Progenitor cell of endocrine pancreas (in vitro differentiated cells): ENCODE results near the gene FAM219B. TPM values are rescaled to one million over a fixed set of nuclear protein-coding genes. Genes with fewer than 3 reads are reported as not detected.

Experiments used
- DNase-seq: peaks from one replicate; pipeline ENCODE4 v3.0.0; 2021; ENCODE audit warnings: low spot score; ENCODE audit not compliant: unreplicated experiment
- H3K27ac Mint-ChIP-seq: 2 replicates; pipeline ENCODE4 v1.8.0; 2021; ENCODE audit warnings: mild to moderate bottlenecking, moderate library complexity, mixed read lengths
- H3K27me3 Mint-ChIP-seq: 2 replicates; pipeline ENCODE4 v1.8.0; 2021; ENCODE audit warnings: mixed read lengths
- H3K36me3 Mint-ChIP-seq: 2 replicates; pipeline ENCODE4 v1.8.0; 2022; ENCODE audit warnings: mixed read lengths; ENCODE audit not compliant: insufficient read depth
- H3K4me1 Mint-ChIP-seq: 2 replicates; pipeline ENCODE4 v1.8.0; 2021; ENCODE audit warnings: low read depth, mixed read lengths
- H3K4me3 Mint-ChIP-seq: 2 replicates; pipeline ENCODE4 v1.8.0; 2021; ENCODE audit warnings: low read depth, mild to moderate bottlenecking, moderate library complexity, mixed read lengths
- H3K9me3 Mint-ChIP-seq: 2 replicates; pipeline ENCODE4 v1.8.0; 2021; ENCODE audit warnings: low read depth, mixed read lengths
- CTCF ChIP-seq: fragments of 200-600 bp; sonication (generic); IDR thresholded peaks from one replicate; pipeline ENCODE4 v1.5.0; 2021; ENCODE audit warnings: antibody characterized with exemption, mild to moderate bottlenecking; ENCODE audit not compliant: unreplicated experiment
- total RNA-seq: library from RNA; stranded (reverse); gene quantifications from 2 replicates; pipeline ENCODE4 v1.2.1, GENCODE V29; 2021

Gene FAM219B
- total RNA-seq, 1 donor from 2014 or later = 118 TPM

DNA sequence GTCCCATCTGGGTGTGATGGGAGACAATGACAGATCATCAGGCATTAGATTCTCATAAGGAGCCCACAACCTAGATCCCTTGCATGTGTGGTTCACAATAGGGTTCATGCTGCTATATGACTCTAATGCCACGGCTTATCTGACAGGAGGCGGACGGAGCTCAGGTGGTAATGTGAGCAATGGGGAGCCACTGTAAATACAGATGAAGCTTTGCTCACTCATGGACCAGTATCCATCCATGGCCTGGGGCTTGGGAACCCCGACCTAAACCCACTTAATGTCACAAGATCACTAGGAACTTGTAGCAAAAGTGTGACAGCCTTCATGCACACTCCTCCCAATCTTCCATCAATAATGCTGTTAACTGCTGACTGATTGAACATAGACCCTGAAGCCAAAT is 2.0 kb upstream of the FAM219B start:
- no peaks in the 10 kb centered on the region for H3K27me3 Mint-ChIP-seq
- peak overlapping the region; percentile 22 for H3K4me3 Mint-ChIP-seq
- DNase-seq = no peak
- no peak for TF ChIP-seq CTCF
- no peak overlapping the region for H3K27ac Mint-ChIP-seq
- H3K9me3 Mint-ChIP-seq = no peaks in the 10 kb centered on the region
- peaks cover 21% of the 10 kb centered on the region for H3K4me1 Mint-ChIP-seq
- H3K36me3 Mint-ChIP-seq = peaks cover 8% of the 10 kb centered on the region

- Mint-ChIP-seq H3K27me3 (no peaks in the 10 kb centered on the region), H3K27ac (peak overlapping the region; percentile 96), H3K9me3 (no peaks in the 10 kb centered on the region), H3K36me3 (peaks cover 12% of the 10 kb centered on the region), H3K4me3 (peak overlapping the region; percentile 100), H3K4me1 (peaks cover 21% of the 10 kb centered on the region)
- TF ChIP-seq CTCF = no peak
- no peak for DNase-seq
Observed at GRCh38 chr15:74907163-74907870, 666 bp upstream of the FAM219B start.

DNA sequence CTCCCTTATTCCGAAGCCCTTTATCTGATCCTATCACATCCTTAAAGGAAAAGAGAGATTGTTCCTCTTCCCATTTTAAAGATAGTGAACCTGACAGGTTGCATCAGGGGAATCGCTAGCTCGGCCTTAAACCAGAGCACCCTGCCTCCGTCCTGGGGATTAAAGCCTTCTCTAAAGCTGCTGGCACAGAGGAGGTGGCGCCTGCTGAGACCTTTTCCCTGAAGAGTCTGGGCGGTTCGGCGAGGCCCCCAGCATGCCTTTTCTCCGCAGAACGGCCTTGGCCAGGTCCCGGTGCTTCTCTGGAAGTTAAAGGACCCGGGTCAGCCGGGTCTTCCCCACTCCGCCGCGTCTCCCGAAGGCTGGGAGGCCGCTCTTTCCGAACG is 593 bp downstream of the FAM219B start:
- peak overlapping the region; percentile 100 for H3K4me3 Mint-ChIP-seq
- H3K36me3 Mint-ChIP-seq = peaks cover 13% of the 10 kb centered on the region
- no peaks in the 10 kb centered on the region for H3K27me3 Mint-ChIP-seq
- peaks cover 21% of the 10 kb centered on the region for H3K4me1 Mint-ChIP-seq
- peak overlapping the region; percentile 95 for H3K27ac Mint-ChIP-seq
- DNase-seq = no peak
- no peaks in the 10 kb centered on the region for H3K9me3 Mint-ChIP-seq
- TF ChIP-seq CTCF = no peak

- H3K36me3 Mint-ChIP-seq = peaks cover 18% of the 10 kb centered on the region
- H3K4me1 Mint-ChIP-seq = peaks cover 21% of the 10 kb centered on the region
- no peak for TF ChIP-seq CTCF
- peak overlapping the region; percentile 100 for H3K4me3 Mint-ChIP-seq
- H3K9me3 Mint-ChIP-seq = no peaks in the 10 kb centered on the region
- DNase-seq = no peak
- H3K27ac Mint-ChIP-seq = no peak overlapping the region
- no peaks in the 10 kb centered on the region for H3K27me3 Mint-ChIP-seq
Observed at GRCh38 chr15:74904190-74904805, 2.4 kb downstream of the FAM219B start.

GRCh38 chr15:74903676-74904075 is 3.0 kb downstream of the FAM219B start:
- Mint-ChIP-seq H3K4me3 (no peak overlapping the region), H3K27me3 (no peaks in the 10 kb centered on the region), H3K27ac (no peak overlapping the region)

More at GRCh38 chr15:74903676-74904075, 3.0 kb downstream of the FAM219B start:
- Mint-ChIP-seq H3K36me3 (peaks cover 18% of the 10 kb centered on the region), H3K9me3 (no peaks in the 10 kb centered on the region), H3K4me1 (peaks cover 17% of the 10 kb centered on the region)
- DNase-seq = no peak
- no peak for TF ChIP-seq CTCF
